MG63 (cell line): ENCODE results near the gene PTPRN2. TPM values are rescaled to one million over a fixed set of nuclear protein-coding genes. Genes with fewer than 3 reads are reported as not detected.
"Not testable (repeated sequence)": the region's sequence is repeated elsewhere in the genome, so short reads cannot be mapped to it uniquely, and the experiment has no call there.

Experiments
- DNase-seq: peaks from one replicate; pipeline ENCODE4 v3.0.0-alpha.2; 2020
- H3K27me3 ChIP-seq: fragments of 250-450 bp; sonication (Bioruptor Pico); 2 replicates; pipeline ENCODE4 v1.5.1; 2020; ENCODE audit warnings: mild to moderate bottlenecking, moderate library complexity
- H3K36me3 ChIP-seq: fragments of 250-450 bp; sonication (Bioruptor Pico); 2 replicates; pipeline ENCODE4 v1.5.1; 2020; ENCODE audit warnings: mild to moderate bottlenecking, moderate library complexity
- H3K4me3 ChIP-seq: fragments of 250-450 bp; sonication (Bioruptor Pico); 2 replicates; pipeline ENCODE4 v1.5.1; 2020; ENCODE audit warnings: mild to moderate bottlenecking, moderate library complexity
- H3K9me3 ChIP-seq: fragments of 250-450 bp; sonication (Bioruptor Pico); 2 replicates; pipeline ENCODE4 v1.5.1; 2020; ENCODE audit warnings: mild to moderate bottlenecking, moderate library complexity
- total RNA-seq: library from RNA; depleted of rRNA; stranded (reverse); fragments of >200 nt; shearing (Covaris generic); gene quantifications from 2 replicates; pipeline ENCODE4 v1.2.3, GENCODE V29; 2014; ENCODE audit warnings: low replicate concordance; rRNA removed

The PTPRN2 gene
- total RNA-seq, 1 experiment from 2014 or later, result 0.16 TPM

GRCh38 chr7:157499121-157499834 lies 1088.3 kb downstream of the PTPRN2 start:
- no peaks in the 10 kb centered on the region for H3K9me3 ChIP-seq
- DNase-seq, result no peak
- H3K27me3 ChIP-seq, result no peaks in the 10 kb centered on the region
- no peaks in the 10 kb centered on the region for H3K36me3 ChIP-seq
- no peak overlapping the region for H3K4me3 ChIP-seq

- DNase-seq, result no peak
- Histone ChIP-seq H3K4me3 (no peak overlapping the region), H3K9me3 (no peaks in the 10 kb centered on the region), H3K36me3 (no peaks in the 10 kb centered on the region), H3K27me3 (no peaks in the 10 kb centered on the region)
These were observed 1089.0 kb downstream of the PTPRN2 start for GRCh38 chr7:157498657-157499056.

- H3K4me3 ChIP-seq, result no peak overlapping the region
- H3K36me3 ChIP-seq, result no peaks in the 10 kb centered on the region
- no peaks in the 10 kb centered on the region for H3K27me3 ChIP-seq
- DNase-seq, result no peak
- no peaks in the 10 kb centered on the region for H3K9me3 ChIP-seq
These were observed 1089.6 kb downstream of the PTPRN2 start for GRCh38 chr7:157497744-157498651.

- Histone ChIP-seq H3K27me3 (no peaks in the 10 kb centered on the region), H3K9me3 (no peaks in the 10 kb centered on the region), H3K4me3 (no peak overlapping the region), H3K36me3 (no peaks in the 10 kb centered on the region)
- DNase-seq, result no peak
These were observed 1090.3 kb downstream of the PTPRN2 start for GRCh38 chr7:157497367-157497743.

- Histone ChIP-seq H3K9me3 (no peaks in the 10 kb centered on the region), H3K36me3 (no peaks in the 10 kb centered on the region), H3K4me3 (no peak overlapping the region), H3K27me3 (no peaks in the 10 kb centered on the region)
- DNase-seq, result no peak
These were observed 1091.0 kb downstream of the PTPRN2 start for GRCh38 chr7:157496416-157497275.

GRCh38 chr7:157495594-157495993 lies 1092.0 kb downstream of the PTPRN2 start:
- H3K36me3 ChIP-seq, result no peaks in the 10 kb centered on the region
- no peak overlapping the region for H3K4me3 ChIP-seq
- no peak for DNase-seq
- no peaks in the 10 kb centered on the region for H3K27me3 ChIP-seq
- peaks cover 2% of the 10 kb centered on the region; the same call in 1 of the 2 replicates for H3K9me3 ChIP-seq

- Histone ChIP-seq H3K9me3 (peaks cover 2% of the 10 kb centered on the region; the same call in 1 of the 2 replicates), H3K36me3 (no peaks in the 10 kb centered on the region), H3K4me3 (no peak overlapping the region), H3K27me3 (no peaks in the 10 kb centered on the region)
- no peak for DNase-seq
These were observed 1092.5 kb downstream of the PTPRN2 start for GRCh38 chr7:157495177-157495553.

- Histone ChIP-seq H3K36me3 (no peaks in the 10 kb centered on the region), H3K27me3 (no peaks in the 10 kb centered on the region), H3K4me3 (no peak overlapping the region), H3K9me3 (peaks cover 2% of the 10 kb centered on the region; the same call in 1 of the 2 replicates)
- DNase-seq, result no peak
These were observed 1093.0 kb downstream of the PTPRN2 start for GRCh38 chr7:157494506-157495176.

GRCh38 chr7:157493776-157494175 lies 1093.8 kb downstream of the PTPRN2 start:
- no peak for DNase-seq
- Histone ChIP-seq H3K27me3 (no peaks in the 10 kb centered on the region), H3K9me3 (peaks cover 2% of the 10 kb centered on the region; the same call in 1 of the 2 replicates), H3K4me3 (no peak overlapping the region), H3K36me3 (no peaks in the 10 kb centered on the region)

GRCh38 chr7:157493017-157493416 lies 1094.6 kb downstream of the PTPRN2 start:
- no peak overlapping the region for H3K4me3 ChIP-seq
- H3K9me3 ChIP-seq, result peaks cover 2% of the 10 kb centered on the region; the same call in 1 of the 2 replicates
- DNase-seq, result no peak
- H3K36me3 ChIP-seq, result no peaks in the 10 kb centered on the region
- no peaks in the 10 kb centered on the region for H3K27me3 ChIP-seq

GRCh38 chr7:157490465-157490912 lies 1097.1 kb downstream of the PTPRN2 start:
- peak; percentile 73 for DNase-seq

GRCh38 chr7:157489870-157490269 lies 1097.8 kb downstream of the PTPRN2 start:
- DNase-seq, H3K36me3 ChIP-seq, H3K27me3 ChIP-seq, H3K9me3 ChIP-seq, H3K4me3 ChIP-seq: not testable (repeated sequence)

More at GRCh38 chr7:157490465-157490912, 1097.1 kb downstream of the PTPRN2 start:
- Histone ChIP-seq H3K4me3 (no peak overlapping the region), H3K36me3 (no peaks in the 10 kb centered on the region), H3K9me3 (peaks cover 2% of the 10 kb centered on the region; the same call in 1 of the 2 replicates), H3K27me3 (no peaks in the 10 kb centered on the region)

Other genes starting within 250 kb of the PTPRN2 start
- gene NCAPG2, start 117.0 kb upstream of the PTPRN2 start, total RNA-seq, result 13.8 and 15.6 TPM in 2 replicates
- 38.2 and 108 TPM in 2 replicates for gene ESYT2, start 241.7 kb upstream of the PTPRN2 start, total RNA-seq